Measurements from ENCODE around the gene RTN4RL1. TPM values are rescaled to one million over a fixed set of nuclear protein-coding genes. Genes with fewer than 3 reads are reported as not detected.

Gene RTN4RL1
- total RNA-seq, 4 donors from 2014 or later = 7.3 to 12.6 (median 7.8) TPM

GRCh38 chr17:1894753-1895339, 130.3 kb downstream of the RTN4RL1 start:
- TF ChIP-seq EP300 (IDR thresholded peaks at IDR 0.05) = no peak
- no peak for TF ChIP-seq POLR2A (IDR thresholded peaks at IDR 0.05)
- no peak for TF ChIP-seq CTCF (IDR thresholded peaks at IDR 0.05)
- H3K36me3 ChIP-seq = peaks cover 0 to 100% (median 14%) of the 10 kb centered on the region in 3 donors
- H3K9me3 ChIP-seq = no peaks in the 10 kb centered on the region
- no peak overlapping the region for H3K27ac ChIP-seq
- H3K27me3 ChIP-seq = no peaks in the 10 kb centered on the region
- H3K4me1 ChIP-seq = no peaks in the 10 kb centered on the region
- 91 to 92% methylated on average over 7 of the region's 7 CpGs for WGBS, 2 donors
- DNase-seq (ENCODE audit: low spot score in 2 of 2) = no peak
- no peak overlapping the region for H3K4me3 ChIP-seq

GRCh38 chr17:1890758-1891450, 134.2 kb downstream of the RTN4RL1 start:
- TF ChIP-seq POLR2A (IDR thresholded peaks at IDR 0.05) = no peak
- TF ChIP-seq CTCF (IDR thresholded peaks at IDR 0.05) = no peak
- TF ChIP-seq EP300 (IDR thresholded peaks at IDR 0.05) = no peak
- no peak for DNase-seq (ENCODE audit: low spot score in 2 of 2)
- Histone ChIP-seq H3K4me3 (no peak overlapping the region), H3K9me3 (no peaks in the 10 kb centered on the region), H3K4me1 (no peaks in the 10 kb centered on the region), H3K27me3 (no peaks in the 10 kb centered on the region), H3K27ac (no peak overlapping the region), H3K36me3 (peaks cover 0 to 100% (median 15%) of the 10 kb centered on the region in 3 donors)
- 72 to 75% methylated on average over 15 of the region's 15 CpGs for WGBS, 2 donors

- DNase-seq (ENCODE audit: low spot score in 2 of 2) = no peak
- no peaks in the 10 kb centered on the region for H3K27me3 ChIP-seq
- H3K4me3 ChIP-seq = no peak overlapping the region
These were observed 136.4 kb downstream of the RTN4RL1 start for GRCh38 chr17:1888741-1889140.

More at GRCh38 chr17:1888741-1889140, 136.4 kb downstream of the RTN4RL1 start:
- Histone ChIP-seq H3K9me3 (no peaks in the 10 kb centered on the region), H3K4me1 (no peaks in the 10 kb centered on the region), H3K36me3 (peaks cover 0 to 100% (median 24%) of the 10 kb centered on the region in 3 donors), H3K27ac (no peak overlapping the region)
- WGBS, 2 donors = 95 to 98% methylated on average over 14 of the region's 14 CpGs
- TF ChIP-seq POLR2A (IDR thresholded peaks at IDR 0.05) (no peak), CTCF (IDR thresholded peaks at IDR 0.05) (no peak), EP300 (IDR thresholded peaks at IDR 0.05) (no peak)

Small RNA genes within 50 kb of the gene (small RNA-seq; reads per million reads assigned to genes)
- gene AC090617.9 (not detected), gene MIR132 (19.0 reads per million, percentile 92 among the genes with 10 or more reads in this experiment), gene MIR212 (4.0 reads per million, percentile 80 among the genes with 10 or more reads in this experiment), gene OVCA2 (not detected)

Other genes with a start within 250 kb of the RTN4RL1 start
- gene SMYD4, start 195.4 kb downstream of the RTN4RL1 start, total RNA-seq = 10 to 100 TPM; 15.1 to 19.9 (median 17.5) TPM
- gene RPA1, start 195.3 kb downstream of the RTN4RL1 start, total RNA-seq = 10 to 100 TPM; 18.0 to 31.0 (median 26.7) TPM
- 100 to 1,000 TPM in 1 of 4 donors, 10 to 100 TPM in 3; 56.3 to 137 (median 63.9) TPM for gene DPH1, start 4.8 kb upstream of the RTN4RL1 start, total RNA-seq
- 10 to 100 TPM; 18.6 to 37.3 (median 35.0) TPM for gene OVCA2, start 16.7 kb upstream of the RTN4RL1 start, total RNA-seq
- 10 to 100 TPM; 27.6 to 64.7 (median 50.0) TPM for gene HIC1, start 29.8 kb upstream of the RTN4RL1 start, total RNA-seq

All from tibial nerve (tissue), 4 donors.